CD4-positive, alpha-beta T cell treated with Interleukin-6 at 100 ng/mL for 8 hours (primary cell): ENCODE results near the gene CERS2.

Experiments used
- DNase-seq: peaks from one replicate; pipeline ENCODE4 v3.0.0-alpha.2; 2020; ENCODE audit warnings: mixed read lengths, low spot score

Gene CERS2, protein sequence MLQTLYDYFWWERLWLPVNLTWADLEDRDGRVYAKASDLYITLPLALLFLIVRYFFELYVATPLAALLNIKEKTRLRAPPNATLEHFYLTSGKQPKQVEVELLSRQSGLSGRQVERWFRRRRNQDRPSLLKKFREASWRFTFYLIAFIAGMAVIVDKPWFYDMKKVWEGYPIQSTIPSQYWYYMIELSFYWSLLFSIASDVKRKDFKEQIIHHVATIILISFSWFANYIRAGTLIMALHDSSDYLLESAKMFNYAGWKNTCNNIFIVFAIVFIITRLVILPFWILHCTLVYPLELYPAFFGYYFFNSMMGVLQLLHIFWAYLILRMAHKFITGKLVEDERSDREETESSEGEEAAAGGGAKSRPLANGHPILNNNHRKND

DNA sequence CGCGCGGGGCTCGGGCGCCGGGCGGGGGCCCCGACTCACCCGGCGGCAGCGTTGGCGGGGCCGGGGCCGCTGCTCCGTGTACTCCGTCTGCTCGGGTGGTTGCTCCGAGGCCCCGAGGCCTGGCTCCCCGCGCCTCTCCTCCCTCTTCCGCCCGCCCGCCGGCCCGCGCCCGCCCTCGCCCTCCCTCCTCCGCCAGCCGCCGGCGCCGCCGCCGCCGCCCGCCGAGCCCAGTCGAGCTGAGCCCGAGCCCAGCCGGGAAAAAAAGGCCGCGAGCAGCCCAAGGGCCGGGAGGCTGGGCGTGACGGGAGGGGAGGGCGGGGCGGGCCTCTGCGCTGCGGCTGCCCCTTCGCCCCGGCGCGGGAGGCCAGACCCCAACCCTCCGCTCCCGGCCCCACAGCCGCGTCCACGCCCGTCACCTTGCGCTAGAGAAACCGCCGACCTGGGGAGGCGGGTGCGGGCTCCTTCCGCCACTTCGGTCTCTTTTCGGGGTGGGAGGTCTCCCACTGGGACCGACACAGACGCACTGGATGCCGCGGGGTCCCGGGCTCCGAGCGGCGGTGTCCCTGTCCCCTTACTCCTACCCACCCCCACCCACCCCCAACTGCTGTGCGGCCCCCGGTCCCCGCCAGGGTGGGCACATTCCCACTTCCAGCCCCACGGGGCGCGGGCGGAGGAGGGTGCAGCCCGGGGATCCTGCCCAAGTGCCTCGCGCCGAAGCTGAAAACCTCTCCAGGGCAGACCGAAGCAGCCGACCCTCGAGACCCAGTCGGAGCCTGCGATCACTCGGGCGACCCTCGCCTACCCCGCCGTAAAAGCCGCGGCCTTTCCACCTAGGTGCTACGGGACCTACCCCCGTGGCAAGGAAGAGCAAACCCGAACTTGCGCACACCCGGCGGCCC lies at the start of gene CERS2:
CERS2 (minus strand) TSS at position 256 of the 899 bp plus-strand sequence. CDS start 5,745 bp downstream, outside the sequence.
- DNase-seq, result peak; percentile 73

DNA sequence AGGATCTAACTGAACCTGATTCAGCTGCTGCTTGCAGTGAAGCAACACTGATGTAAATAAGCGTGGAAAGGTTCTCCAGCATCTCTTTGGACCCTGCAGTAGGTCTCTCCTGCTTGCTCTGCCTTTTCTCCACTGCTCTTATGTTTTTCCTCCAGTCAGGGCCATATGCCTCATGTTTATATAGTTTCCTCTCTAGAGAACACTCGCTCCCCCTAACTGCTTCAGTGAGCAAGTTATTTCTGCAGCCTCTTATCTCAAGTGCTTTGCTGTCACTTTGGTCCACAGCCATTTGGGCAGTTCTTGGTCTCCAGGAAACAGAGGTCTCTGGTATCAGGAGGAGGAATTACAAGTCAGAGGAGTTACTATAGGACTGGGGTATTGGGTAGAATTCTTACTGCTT lies 38.9 kb upstream of the CERS2 start:
- DNase-seq, result no peak

DNA sequence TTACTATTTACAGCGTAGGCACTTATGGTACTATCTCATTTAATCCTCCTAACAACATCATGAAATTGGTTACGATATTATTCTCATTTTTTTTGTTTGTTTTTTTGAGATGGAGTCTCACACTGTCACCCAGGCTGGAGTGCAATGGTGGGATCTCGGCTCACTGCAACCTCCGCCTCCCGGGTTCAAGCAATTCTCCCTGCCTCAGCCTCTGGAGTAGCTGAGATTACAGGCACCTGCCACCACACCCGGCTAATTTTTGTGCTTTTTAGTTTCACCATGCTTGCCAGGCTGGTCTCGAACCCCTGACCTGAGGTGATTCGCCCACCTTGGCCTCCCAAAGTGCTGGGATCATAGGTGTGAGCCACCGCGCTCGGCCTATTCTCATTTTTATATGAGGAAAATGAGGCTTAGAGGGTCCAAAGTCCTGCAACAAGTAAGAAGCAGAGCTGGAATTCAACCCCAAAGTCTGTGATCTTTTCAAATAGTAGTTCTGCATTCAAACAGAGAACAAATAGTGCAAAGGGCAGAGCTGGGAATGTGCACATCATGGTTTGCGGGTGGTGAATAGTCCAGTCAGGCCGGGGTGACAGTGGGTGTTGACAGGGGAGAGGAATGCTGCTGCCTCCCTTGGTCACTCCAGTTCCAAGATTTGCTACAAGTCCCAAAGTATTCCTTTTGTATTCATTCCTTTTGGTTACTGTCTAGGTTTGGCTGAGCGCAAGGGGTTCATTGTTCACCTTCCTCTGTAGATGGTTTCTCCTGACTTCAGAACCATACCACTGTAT lies 38.2 kb upstream of the CERS2 start:
- DNase-seq, result no peak

DNA sequence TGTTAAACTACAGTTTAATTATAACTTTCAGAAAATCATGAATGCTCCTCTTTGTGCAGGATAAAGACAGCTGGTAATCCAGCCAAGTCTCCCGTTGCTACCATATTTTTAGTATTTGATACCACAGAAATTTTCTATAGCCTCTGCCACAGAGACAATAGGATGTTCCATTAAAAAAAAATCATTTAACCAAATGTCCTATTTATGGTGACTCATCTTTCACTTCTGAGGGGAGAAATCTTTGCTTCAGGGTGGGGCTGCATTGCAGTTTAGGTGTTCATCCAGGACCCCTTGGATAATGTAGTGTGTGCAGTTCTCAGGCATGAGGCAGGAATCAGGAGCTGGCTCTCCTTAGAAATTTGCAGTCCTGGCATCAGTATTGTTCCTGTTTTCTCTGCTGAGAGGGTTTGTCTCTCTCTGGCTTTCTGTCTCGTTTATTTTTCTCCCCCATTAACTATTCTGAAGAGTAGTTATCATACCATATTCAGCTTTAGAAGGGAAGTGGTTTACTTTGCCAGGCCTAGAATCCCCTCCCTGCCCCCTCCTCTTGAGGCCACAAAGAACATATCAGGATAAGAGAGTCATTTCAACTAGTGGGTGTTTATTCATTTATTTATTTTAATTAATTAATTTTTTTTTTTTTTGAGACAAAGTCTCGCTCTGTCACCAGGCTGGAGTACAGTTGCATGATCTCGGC lies 36.7 kb upstream of the CERS2 start:
- no peak for DNase-seq

DNA sequence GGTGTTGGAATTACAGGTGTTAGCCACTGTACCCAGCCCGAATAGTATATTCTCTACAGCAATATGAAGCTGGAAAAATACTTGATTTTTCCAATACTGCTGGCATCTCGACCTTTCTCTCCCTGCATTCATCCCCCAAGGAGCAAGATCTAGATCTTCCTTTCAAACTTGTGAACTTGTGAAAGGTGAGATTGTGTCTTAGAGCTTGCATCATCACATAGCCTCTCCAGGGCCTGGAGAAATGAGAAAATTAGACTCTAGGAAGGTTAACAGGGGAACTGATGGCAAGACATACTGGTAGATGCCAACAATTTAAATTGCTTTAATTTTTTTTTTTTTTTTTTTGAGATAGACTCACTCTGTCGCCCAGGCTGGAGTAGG lies 35.7 kb upstream of the CERS2 start:
- no peak for DNase-seq

DNA sequence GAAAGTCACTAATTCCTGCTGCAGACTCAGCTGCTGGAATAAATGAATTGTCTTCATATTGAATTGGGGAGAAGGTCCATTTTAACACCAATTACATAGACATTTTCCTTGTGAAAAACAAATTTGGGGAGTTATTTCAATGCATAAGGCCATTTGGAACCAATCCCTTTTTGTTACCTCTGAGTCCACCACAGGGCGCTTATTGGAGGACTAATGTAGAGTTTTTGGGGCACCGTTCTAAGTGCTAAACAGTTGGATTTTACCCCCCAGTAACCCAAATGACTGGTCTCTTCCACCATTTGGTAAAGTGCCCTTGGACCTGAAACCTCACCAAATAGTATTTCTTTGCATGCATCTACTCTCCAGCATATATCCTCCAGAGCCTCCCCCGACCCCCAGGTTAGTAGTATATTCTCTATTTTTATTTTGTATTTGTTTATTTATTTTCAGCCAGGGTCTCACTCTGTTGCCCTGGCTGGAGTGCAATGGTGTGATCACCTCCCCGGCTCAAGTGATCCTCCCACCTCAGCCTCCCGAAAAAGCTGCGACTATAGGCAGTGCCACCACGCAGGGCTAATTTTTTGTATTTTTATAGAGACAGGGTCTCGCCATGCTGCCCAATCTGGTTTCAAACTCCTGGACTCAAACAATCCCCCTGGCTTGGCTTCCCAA lies 35.2 kb upstream of the CERS2 start:
- DNase-seq, result no peak

DNA sequence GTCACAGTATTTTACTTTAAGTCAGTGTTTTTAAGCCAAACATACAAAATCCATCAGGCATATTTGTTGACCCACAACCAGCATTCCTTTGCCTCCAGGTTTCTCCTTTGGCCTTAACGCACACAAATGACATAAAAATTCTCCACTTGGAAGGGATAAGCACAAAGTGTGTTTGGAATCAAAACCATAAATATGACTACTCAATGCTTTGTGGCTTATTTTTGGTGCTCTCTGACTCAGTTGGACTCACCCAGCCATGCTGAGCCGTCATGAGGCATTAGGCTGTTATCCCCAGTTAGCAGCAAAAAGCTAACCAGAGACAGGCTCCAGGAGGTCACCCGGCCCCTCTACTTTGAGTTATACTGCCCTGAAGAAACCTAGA lies 34.6 kb upstream of the CERS2 start:
- DNase-seq, result no peak

DNA sequence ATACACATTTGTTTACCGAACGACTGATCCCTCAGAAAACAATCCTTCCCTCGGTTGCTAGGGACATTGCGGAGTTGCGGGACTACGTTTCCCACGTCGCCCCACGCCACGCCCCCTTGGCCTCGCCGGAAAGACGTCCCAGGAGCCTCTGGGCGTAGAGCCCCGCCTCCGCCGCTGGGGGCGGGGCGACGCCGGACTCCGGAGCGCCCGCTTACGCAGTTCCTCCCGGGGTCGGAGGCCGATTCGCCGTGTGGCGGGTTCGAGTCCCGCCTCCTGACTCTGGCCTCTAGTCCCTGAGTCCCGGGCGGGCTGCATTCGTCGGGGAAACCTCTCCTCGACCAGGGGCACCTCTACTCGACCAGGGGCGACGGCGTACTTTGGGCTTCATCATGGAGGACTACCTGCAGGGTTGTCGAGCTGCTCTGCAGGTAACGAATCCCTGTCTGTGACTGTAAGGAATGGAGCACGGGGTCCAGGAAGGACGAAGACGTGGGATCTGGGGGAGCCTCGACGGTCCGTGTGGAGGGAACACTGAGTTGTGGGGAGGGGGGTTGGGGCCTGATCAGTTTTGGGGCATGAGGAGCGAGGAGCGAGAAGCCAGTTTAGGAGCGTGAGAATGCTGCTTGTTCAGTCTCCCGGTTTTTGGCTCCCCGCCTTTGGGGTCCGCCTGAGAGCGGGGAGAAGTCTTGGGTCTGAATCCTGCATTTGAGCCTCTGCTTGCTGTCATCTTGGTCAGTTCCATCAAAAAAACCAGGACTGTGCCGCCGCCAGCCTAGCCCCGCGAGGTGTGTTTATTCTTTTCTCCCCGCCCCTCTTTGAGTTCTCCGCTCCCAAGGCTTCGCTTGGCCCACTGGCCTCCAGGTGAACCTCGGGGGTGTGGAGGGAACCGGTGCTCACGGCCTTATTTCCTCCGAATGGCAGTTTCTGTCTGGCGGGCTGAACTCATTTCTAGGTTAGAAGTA lies 33.9 kb upstream of the CERS2 start, which contains the start of gene PRUNE1:
PRUNE1 (plus strand) TSS at position 206 of the 962 bp plus-strand sequence; CDS start at position 390, 184 bp downstream.
- DNase-seq, result peak; percentile 94

DNA sequence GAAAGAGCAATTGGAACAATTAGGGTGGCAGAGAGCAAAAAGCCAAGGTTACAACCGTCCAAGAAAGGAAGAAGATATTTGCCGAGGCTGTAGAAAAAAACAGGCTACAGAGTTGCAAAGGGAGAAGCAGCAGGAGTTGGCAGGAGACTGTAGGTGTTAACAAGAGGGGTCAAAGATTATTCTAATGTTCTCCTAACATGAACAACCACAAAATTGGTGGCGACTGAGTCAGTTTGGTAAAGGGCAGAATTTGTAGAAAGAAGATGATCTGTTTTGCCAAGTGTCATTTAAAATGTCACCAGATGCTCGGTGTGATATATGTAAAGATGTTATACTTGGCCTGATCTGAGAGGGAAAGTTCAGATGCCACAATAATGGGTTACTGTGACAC lies 33.2 kb upstream of the CERS2 start:
- no peak for DNase-seq

DNA sequence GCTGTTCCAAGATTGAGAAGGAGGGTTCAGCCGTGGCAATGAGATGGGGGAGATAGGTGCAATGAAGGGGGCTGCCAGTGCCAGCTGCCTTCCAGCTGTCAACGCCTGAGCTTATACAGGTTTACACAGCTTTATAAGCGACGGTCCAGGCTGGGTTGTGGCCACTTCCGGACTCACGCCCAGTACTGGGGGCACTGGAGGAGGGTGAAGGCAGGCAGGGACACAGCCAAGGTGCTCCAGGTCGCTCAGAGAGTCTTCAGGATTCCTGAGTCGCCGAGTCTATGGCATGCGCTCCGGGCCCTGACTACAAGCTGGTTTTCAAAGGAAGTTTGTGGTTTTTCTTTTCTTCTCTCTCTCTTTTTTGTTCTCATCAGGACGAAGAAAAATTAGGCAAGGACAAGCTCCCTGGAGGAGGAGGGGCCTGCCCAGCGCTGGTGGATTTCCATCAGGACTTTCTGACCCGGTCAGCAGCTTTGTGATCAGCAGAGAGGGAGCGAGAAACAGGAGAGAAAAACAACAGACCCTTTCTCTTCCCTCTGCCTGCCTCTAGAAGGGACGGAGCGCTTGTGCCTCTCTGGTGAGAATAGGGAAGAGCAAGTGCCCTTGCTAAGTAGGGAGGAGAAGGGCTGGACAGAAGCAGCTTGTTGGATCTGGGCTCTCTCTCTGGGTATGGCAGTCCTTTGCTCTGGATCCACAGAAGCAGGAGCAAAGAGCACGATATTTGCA lies 31.9 kb upstream of the CERS2 start, which contains the start of gene MINDY1:
MINDY1 (minus strand) TSS at position 576 of the 726 bp plus-strand sequence. CDS start 4,285 bp downstream, outside the sequence.
- peak; percentile 34 for DNase-seq

DNA sequence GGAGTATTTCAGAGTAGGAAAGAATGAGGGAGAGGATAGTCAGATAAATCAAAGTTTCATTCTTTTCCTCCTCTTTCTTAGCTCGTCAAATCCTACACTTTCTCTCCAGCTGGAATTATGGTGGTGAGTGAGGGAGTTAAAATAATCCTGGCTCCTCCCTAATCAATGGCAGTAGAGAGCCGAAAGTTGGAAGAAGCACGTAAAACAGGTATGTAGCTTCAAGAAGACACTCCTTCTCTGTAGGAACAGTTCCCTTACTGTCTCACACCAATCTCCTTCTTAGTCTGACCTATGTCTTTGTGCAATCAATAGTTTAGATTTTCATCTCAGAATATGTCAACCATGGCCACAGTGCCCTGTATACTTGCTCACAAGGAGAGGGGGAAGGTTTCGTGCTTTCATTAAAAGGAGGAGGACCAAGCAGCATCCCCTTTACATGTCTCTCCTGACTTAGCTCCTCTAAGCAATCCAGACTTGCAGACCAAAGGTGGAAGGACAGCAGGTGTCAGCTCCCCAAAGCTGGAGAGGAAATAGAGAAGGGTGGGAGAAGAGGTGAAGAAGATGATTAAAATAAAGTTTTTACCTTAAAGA lies 31.2 kb upstream of the CERS2 start:
- DNase-seq, result no peak

DNA sequence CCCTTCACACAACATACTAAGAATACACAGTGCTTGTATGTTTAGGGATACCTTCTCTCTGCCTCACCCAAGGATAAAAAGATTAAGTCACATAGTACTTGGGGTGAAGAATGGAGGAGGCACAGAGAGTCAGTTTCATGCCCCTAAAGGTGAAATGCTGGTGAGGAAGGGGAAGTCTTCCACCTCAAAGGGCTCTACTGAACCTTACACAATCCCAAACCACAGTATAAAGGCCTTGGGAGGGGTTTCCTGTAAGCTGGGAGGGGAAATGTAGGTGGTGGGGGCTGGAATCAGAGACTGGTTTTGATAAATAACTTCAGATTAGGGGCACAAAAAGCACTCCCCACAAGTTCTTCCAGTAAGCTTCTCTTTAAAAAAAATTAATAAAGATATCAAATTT lies 28.5 kb upstream of the CERS2 start:
- DNase-seq, result peak; percentile 42

DNA sequence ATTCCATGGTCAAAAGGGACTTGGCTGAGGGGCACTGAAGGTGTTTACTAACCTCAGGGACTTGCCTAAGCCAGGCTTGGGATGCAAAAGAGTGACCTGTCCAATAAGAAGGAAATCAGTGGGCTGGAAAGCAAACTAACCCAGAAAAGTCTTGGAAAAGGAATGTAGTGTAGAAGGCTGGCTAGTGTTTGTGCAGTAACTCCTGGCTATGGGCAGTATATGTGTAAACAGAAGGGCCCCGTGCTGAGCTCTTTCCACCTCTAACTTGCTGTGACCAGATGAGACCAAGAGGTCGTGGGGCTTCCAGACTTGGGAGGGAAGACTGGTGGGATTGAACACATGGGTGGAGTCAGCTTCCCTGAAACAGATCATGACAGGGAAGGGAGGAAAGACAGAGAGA lies 28.0 kb upstream of the CERS2 start:
- DNase-seq, result no peak

DNA sequence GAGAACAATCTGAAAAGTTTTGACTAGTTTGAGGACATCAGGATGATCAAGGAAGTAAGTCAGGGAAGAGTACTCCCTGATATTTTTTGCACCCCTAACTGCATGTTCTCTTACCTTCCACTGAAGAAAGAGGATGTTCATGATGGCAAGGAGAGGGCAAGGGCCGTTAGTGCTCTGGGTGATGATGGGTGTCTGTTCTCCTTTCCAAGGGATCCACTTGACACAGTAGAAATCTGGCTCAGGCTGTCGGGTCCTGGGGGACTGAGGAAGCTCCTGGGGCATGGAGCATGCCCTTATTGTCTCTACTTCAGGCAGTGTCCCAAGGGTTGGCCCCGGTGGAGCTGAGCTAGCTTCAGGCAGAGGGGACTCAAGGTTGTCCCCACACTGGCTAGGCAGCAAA lies 27.4 kb upstream of the CERS2 start:
- DNase-seq, result no peak

DNA sequence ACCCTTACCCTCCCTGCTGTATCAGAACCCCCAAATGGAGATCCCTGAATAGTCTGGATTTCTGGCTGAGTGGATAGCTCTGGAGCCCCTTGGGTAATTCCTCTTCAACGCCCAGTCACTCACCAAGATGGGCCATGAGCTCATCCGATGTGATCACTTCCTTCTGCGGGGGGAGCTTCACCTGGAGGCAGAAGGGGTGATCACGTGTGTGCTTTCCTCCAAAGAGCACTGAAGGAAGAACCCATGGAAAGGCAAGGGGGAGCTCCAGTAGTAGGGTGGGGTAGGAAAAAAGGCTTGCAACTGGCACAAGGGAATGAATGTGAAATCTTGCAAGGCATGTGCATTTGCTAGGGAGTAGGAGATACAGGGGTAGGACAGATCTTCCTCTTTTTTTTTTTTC lies 27.0 kb upstream of the CERS2 start:
- no peak for DNase-seq

DNA sequence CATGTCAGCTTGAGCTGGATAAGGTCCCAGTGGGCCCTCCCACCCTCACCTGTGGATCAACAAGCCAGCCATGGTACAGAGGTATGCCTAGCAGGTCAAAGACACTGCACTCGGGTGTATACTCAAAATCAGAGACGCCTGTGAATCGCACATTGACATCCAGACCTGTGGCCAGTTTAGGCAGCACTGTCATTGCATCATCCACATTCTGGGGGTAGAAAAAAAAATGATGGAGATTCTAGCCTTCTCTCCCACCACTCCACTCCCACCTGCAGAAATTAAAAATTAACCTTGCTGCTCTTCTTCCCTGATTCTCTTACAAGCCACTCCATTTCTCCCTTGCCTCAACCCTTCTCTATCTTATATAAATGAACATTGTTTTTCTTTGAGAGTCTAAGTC lies 25.8 kb upstream of the CERS2 start:
- DNase-seq, result no peak

DNA sequence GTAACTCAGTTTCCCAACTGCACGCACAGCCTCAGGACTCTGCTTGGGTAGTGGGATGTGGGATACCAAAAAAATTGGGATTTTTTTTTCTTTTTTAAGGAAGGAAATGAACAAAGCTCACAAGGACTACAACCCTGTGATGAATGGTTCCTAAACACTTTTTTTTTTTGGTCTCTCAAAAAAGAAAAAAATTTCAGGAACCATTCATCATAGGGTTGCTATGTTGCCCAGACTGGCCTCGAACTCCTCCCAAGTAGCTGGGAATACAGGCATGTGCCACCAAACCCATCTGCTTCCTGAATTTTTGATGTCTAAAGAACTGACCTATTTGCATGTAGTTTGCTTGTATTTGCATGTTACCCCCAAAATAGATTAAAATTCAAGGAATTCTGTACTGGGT lies 25.3 kb upstream of the CERS2 start:
- DNase-seq, result no peak

DNA sequence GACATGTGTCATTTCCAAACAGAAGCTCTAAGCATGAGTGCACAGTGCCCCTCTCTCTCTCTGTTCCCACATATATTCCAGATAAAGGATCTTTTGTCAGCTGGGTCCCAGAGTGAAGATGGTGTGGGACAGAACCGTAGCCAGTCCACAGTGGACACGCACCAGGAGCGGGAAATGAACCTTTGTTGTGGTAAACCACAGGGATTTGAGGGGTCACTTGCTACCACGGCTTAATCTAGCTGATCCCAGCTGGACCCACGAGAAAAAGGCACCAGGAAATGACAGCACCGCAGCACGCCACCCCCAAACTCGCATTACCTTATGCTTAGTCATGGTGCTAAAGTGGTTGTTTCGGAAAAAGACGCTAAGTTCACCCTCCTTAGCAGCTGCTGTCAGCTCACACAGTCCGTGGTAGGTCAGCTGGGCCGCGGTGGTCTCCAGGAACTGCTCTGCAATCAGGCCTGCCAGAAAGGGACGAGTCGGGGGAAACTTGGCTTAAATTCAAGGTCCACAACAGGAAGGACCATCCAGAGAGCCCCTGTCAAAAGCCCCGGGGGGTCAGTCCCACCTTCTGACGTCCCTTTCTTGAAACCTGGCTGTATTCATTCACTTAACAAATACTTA lies 24.5 kb upstream of the CERS2 start:
- no peak for DNase-seq
